GM21576 (cell line): ENCODE results near the gene CIBAR2.

ENCODE experiments used
- ATAC-seq: cut with Tn5 transposase; IDR thresholded peaks from one replicate; pipeline ENCODE4 v1.9.1; 2021; ENCODE audit warnings: mild to moderate bottlenecking, moderate library complexity; ENCODE audit not compliant: unreplicated experiment

Gene CIBAR2

GRCh38 chr16:85144026-85144915 lies 32.0 kb upstream of the CIBAR2 start:
- no peak for ATAC-seq

GRCh38 chr16:85142771-85143211 lies 30.5 kb upstream of the CIBAR2 start:
- ATAC-seq: no peak

DNA sequence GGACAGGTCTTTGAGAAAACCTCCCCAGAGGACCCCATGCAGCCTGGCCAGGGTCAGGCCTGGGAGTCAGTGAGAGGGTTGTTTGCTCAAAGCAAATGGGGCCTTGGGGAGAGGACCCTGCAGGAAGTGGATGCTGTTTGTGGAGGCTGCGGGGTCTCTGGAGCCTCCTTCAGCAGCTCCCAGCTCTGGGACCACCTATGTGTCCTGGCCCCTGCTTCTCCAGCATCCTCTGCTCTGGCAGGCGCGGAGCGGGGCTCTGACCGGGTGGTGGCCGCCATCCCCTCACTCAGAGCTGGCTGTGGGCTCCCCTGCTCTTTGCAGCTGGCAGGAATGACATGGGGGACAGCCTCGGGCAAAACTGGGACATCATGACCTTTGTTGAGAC lies 29.8 kb upstream of the CIBAR2 start:
- ATAC-seq: no peak

DNA sequence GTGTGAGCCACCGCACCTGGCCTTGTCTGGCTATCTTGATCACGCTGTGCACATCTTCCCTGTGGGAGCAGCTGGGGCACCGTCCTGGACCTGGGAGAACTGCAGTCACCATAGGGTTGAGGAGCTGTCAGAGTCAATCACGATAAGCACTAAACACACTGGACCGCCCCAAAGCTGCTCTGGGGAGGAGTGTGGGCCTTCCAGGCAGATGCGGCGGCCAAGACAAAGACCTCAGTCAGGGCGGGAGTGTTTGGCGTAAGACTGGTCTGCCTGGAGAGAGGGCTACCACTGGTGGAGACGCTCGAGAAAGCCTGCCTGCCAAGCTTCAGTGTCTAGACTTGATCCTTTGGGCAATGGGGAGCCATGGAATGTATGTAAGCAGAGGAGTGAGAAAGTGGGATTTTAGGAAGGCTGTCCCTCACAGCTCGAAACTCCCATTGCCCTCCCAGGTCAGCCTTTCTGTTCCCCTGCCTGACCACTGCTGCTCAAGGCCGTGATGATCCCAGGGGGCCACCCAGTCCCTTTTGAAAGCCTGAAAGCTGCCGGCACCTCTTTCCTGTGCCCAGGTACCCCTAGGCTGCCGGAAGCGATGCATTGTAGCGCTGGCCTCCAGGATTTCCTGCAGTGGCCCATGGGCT lies 29.3 kb upstream of the CIBAR2 start:
- ATAC-seq: no peak

- ATAC-seq: no peak
These were observed 28.3 kb upstream of the CIBAR2 start for GRCh38 chr16:85140455-85141012.

- ATAC-seq: no peak
These were observed 27.6 kb upstream of the CIBAR2 start for GRCh38 chr16:85139881-85140339.

DNA sequence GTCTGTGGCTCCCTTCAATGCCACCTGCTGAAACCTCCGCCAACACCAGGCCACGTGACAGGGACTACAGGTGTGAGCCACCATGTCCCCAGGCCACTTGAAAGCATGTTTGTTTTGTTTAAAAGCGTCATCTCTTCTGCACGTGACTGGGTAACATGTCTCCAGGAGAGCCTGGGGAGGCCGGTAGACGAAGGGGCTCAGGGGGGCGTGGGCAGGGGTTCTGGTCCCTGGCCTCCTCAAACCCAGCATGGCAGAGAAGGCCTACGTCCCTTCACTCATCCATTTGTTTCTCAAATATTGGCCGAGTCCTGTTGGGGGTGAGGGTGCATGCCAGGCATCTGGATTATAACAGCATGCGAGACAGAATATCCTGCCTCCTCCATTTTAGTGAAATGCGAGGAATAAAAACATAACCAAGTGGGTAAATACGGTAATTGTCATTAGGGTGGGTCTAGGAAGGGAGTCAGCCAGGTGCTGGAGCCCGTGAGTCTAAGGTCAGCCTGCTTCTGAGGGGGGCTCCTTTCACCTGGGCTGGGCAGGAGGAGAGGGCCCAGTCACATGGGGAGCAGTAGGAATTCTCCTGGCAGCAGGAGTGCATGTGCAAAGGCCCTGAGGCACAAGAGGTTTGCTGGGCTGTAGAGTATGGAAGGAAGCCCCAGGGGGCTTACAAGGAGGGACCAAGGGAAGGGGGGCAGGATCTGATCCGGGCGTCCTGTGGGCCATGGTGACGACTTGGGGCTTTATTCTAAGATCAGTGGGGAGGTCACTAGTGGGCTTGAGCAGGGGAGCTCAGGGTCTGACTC lies 26.8 kb upstream of the CIBAR2 start:
- no peak for ATAC-seq

- ATAC-seq: no peak
These were observed 26.0 kb upstream of the CIBAR2 start for GRCh38 chr16:85138073-85138824.

DNA sequence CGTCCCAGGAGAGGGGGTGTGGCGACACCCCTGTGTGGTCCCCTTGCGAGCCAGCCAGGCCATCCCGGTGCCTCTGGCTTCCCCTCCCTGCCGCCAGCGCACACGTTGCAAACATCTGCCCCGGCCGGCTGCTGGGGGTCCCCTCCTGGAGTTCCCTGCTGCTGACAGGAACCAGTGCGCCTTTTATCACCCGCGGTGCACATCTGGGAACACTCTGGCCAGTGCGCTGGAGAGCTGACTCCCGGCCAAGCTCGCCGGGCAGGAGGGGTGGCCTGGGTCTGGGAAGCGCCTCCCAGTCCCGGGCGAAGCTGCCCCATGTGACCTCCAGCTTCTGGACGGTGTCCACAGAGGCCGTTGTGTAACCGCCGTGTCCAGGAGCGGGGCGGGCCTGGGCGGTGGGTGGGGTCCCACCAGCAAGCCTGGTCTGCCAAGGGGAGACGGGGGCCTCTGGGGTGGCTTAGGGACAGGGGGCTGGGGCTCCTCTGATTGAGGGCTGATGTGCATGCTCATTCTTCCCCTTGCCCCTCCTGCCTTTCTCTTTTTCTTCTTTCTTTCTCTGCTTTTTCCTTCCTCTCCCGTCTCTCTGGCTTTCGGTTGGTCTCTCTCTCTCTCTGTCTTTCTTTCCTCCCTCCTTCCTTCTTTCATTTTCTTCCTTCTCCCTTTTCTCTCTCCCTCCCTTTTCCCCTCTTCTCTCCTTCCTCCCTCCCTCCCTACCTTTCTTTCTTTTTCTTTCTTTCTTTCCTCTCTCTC lies 25.2 kb upstream of the CIBAR2 start:
- no peak for ATAC-seq

DNA sequence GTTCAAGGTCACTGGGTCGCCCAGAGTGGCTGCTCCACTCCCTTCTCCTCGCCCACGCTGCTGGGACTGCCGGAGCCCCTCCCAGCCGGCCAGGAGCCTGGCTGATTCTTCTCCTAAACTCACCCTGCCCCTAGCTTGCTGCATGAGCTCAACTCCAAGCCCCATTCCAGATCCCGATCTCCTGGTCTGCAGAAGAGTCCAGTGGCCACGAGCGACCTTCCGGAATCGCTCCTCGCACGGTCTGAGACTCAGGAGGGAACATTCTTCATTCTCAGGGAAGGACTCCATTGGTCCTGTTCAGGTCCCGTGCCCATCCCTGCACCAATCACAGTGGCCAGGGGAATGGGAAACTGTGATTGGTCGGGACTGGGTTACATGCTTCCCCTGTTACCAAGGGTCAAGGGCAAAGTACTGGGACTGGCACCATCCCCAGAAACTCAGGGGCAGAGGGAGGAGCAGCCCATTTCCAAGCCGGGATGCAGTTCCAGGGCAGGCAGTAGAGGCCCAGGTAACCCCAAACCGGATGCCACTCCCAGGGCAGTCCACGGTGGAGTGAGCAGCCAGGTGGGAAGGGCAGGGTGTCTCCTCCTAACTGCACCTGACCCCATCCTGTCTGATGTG lies 24.5 kb upstream of the CIBAR2 start:
- ATAC-seq: no peak

- peak; percentile 43 for ATAC-seq
These were observed 24.0 kb upstream of the CIBAR2 start for GRCh38 chr16:85136213-85136701.

DNA sequence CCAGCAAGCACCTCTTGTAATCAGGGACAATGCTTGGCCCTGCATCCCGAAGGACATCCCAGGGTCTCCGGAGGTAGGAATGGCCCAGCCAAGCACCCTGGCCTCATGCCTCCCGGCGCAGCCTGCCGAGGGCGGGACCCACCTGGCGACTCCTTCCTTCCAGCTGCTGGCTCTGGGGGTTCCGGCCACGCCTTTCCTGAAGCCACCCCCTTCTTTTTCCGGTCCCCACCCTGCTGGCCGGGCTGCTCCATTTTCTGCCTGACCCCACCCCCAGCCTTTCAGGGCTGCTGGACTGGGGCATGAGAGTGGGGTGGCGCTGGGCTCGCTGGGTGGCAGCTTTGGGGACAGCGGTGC lies 22.5 kb upstream of the CIBAR2 start:
- ATAC-seq: no peak

DNA sequence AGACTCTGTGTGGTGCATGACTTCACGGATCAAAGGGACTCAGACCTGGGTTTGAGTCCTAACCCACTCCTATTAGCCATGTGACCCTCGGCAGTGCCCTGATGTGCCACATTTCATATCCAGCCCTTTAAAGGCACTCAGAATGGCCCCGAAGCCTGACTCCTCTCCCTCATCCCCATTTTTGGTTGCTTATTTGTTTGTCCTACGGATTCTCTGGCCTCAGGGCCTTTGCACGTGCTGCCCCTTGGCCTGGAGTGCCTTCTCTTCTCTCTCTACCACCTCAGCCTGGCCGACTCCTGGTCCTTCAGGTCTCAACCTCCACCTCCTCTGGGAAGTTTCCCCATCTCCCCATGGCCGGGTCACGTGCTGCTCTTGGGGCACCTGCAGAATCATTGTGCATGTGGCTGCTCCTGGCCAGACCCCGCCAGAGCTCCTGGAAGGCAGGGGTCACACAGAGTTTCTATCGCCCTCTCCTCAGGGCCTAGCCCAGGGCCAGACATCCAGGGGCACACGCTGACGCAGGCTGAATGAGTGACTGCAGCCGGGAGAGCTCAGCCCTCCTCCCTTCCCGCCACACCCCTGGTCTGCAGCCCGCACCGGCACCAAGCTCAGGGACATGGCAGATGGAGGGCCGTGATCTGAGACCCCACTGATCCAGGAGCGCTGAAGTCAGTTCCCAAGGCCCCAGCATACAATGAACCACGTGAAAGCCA lies 22.0 kb upstream of the CIBAR2 start:
- no peak for ATAC-seq

DNA sequence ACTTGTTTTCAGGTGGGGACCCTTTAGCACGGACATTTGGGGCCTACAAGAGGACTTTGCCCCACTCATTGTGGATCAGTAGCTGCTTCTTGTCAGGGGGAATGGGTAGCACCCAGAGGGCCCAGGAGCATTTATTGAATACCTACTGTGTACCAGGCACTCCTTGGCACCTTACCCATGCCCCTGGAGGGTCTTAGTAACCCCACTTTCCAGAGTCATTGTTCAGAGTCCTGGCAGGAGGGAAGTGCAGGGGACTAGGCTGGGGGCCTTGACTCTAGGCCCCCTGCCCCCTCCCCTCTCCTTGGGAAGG lies 21.0 kb upstream of the CIBAR2 start:
- no peak for ATAC-seq

- ATAC-seq: no peak
These were observed 20.4 kb upstream of the CIBAR2 start for GRCh38 chr16:85132456-85133289.

DNA sequence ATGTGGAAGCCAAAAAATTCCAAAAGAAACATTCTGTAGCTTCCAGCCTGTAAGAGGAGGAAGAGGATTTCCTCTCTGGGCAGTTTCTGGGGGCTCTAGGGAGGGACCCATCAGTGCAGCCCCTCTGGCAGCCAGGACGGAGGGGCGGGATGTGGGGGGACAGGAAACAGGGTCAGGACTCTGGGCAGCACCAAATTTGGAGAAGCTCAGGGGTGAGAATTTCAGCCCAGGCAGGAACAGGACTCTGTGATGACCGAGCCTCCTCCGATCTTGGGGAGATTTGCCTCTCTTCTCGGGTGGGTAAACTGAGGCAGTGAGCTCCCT lies 18.4 kb upstream of the CIBAR2 start:
- ATAC-seq: no peak

GRCh38 chr16:85129876-85130704 lies 17.8 kb upstream of the CIBAR2 start:
- no peak for ATAC-seq
